ENCODE measurements around the gene ALKAL2.

The ALKAL2 gene

DNA sequence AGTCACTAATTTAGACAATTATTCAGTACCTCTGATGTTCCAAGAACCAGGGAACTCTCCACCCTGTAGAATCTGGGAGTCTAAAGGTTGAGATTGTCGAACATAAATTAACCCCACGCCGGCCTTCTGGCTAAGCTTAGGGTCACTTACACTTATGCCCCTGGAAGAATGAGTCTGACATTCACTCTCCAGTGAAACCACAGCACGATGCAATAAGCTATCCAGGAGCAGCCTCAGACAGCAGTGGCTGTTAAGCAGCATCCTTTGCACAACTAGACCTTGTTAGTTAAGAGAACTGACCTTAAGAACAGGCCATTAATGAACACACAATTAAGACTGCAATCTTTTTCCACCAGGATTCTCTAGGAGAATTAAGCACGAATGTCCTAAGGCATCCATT, 49.0 kb downstream of the ALKAL2 start:
- DNase-seq = no peak

DNA sequence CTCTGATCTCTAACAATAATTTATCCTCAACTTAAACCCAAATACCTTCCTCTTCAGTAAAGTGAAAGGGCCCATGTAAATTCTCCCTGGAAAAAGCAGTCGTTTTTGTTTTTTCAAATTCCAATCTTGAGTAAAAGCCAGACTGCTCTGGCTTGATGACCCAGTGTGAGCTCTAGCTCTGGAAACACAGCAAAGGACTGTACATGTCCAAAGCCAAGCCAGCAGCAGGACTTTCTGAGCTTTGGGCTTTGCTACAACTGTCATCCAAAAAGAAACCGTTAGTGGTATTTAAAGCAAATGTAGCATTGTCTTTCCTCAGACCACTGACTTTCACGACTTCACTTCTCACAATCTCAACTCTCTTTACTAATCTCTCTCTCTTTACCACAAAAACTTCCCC, 49.5 kb downstream of the ALKAL2 start:
- DNase-seq = no peak

DNA sequence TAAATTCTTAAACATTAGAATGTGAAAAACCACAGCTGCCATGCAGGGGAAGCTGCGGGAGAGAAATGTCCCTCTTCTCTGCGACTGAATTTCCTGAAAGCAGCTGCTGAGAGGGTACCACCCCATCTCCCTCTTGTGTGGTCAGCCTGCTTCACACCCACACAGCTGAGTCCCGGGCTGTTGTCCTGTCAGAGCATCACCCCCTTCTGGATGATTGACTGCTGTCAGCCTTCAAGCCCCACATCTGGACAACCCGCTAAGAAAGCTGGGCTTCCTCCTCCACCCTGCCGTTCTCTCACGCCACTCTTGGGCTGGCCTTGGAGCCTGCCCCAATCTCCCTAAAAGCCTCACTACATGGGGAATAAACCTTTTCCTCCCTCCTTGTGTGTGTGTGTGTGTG, 50.0 kb downstream of the ALKAL2 start:
- DNase-seq = peak; percentile 17

DNA sequence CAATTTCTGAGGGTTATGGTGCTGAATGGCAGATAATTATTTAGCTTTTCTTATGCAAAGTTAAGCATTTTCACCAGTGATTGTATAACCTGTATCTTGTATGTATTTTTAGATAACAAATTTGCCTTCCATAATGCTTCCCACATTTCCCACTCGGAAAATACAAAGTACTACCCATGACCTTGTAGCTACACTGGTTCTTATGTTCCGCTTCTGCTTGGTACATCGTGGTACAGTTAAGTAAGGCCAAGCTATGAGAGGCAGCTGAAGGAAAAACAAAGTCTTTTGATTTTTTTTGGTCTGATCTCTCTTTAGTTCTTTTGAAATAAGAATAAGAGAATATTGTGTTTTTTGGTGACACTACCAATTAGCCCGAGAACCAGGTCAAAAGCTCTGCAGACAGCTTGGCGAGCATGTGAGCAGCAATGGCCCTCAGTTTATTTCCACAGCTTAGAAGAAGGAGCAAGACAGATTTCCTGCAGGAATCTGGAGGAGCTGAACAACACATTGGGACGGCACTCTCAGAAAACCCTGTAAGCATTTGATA, 50.8 kb downstream of the ALKAL2 start:
- no peak for DNase-seq

DNA sequence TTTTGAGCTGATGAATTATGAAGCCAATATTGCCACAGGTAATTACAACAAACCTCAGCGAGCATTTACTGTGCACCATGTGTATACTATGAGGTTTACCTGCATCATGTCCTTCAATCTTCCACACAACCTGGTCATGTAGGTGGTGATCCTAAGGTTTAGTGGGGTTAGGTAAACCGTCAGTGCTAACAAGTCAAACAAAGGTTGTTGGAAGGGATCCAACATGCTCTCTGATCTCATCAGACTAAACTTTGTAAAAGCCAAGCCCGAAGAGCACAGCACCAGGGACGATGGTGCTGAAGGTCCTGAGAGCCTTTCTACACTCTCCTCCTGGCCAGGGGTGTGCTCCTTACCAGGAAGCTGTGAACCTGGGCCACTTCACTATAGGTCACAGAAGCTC, 53.5 kb downstream of the ALKAL2 start:
- no peak for DNase-seq

DNA sequence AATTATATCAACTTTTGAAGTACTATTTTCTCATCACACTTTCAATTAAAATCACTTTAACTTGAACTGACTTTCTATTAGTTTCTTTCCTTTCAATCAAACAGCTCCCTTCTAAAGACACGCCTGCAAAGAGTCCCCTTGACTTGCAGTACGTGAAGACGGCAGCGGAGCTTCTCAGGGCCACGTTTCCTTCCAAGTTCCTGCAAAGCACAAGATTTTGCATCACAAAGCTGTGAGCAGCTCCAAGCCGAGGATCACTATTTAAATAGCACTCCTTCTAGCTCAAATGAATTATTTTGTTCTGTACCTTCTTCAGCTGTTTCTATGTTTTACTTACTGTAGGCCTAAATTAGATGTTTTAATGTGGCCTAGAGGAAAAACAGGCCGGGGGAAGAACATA, 54.9 kb downstream of the ALKAL2 start:
- DNase-seq = no peak

DNA sequence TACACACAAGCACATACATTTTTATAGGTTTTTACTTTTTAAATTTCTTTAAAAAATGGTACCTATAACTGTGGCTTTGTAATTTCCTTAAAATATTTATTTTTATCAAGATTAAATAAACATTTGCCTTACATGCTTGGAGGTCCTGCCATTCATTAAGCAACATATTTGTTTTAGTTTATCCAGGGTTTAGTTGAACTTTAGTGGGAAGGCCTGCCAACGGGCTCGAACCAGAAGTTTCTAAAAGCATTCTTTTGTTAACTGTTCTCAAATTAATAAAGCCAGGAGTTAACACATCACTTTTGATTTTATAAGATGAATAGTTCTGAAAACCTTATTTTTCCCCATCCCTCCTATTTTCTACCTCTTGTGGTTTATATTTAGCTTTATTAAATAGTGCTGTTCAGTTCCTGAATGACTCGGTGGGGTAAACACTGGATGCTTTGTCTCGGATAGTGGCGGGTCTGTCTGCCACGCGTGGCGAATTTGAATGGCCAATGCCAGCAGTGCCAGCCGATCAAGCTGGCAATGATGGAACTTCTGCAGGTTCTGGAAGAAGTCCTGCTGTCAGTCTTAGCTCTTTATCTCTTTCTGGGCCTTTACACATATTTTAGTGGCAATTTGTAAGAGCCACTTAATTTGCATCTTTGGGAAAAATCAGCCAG, 56.2 kb downstream of the ALKAL2 start:
- no peak for DNase-seq

Data from CD4-positive, alpha-beta T cell treated with Interleukin-17A for 1 hour (primary cell).